ENCODE measurements around the gene FNDC1.
A peak's percentile ranks its signal among the peaks of the same experiment; 100 is the strongest.
"Not testable (repeated sequence)": the region's sequence is repeated elsewhere in the genome, so short reads cannot be mapped to it uniquely, and the experiment has no call there.

FNDC1 gene

DNA sequence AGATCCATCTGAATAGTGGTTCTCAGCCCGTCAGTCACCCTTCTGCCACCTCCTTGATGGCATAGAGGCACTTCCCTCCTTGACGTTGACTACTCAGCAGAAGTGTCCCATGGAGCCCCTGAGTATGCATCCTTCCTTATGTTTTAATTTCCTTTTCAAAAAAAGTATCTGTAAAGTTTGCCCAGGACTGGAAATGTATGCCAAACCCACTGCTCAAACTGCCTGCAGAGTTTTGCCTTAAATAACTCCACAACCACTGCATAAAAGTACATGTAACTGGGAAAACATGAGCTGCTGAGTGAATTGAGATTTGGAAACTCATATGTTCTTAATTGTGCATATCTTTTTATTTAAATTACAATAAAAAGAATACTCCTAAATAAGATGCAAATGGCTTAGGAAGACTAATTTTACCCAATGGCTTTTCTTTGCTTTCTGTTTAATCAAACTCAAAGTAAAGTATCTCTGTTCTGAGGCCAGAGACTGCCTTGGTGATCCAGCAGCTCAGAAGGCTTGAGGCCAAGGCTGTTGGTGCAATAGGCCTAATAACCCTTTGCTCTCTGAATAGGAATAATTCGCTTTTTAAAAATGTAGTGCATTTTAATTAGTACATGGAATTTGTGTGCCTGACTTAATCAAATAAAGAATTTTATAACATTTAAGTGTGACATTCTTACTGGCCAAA, 90.4 kb downstream of the FNDC1 start:
- no peak for DNase-seq (ENCODE audit: low spot score)

DNA sequence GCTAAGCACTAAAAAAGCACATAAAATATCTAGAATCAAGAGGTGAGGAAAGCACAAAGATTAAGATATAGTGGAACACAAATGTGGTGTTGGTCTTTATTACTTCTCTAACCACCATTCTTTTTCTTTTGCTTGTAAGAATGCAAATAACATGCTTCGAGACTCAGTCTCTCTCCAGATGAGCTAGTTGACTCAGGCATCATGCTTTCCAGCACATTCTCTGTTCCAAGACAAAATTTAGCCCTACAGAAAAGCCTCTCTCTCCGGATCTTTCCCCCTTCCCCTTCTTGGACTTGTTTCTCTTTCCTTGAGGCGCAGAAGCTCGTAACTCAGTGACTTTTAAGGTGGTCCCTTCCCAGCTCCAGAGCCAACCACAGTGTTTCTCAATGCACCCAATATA, 91.0 kb downstream of the FNDC1 start:
- no peak for DNase-seq (ENCODE audit: low spot score)

DNA sequence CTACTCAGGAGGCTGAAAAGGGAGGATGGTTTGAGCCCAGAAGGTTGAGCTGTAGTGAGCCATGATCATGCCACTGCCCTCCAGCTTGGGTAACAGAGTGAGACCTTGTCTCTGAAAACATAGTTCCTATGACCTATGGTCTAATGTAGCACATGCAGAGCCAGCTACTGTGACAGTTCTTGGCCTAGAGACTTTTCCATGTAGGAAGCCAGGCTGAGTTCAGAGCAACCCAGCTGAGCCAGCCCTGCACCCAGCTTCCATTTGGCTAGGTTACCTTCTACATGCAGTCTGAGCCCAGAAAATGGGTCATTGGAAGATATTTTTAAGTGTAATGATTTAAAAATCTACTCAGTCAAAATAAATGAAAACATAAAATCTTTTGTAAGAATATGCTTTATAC, 92.8 kb downstream of the FNDC1 start:
- no peak for DNase-seq (ENCODE audit: low spot score)

GRCh38 chr6:159262586-159262985, 93.4 kb downstream of the FNDC1 start:
- no peak for DNase-seq (ENCODE audit: low spot score)

- DNase-seq (ENCODE audit: low spot score) = no peak
Measured at GRCh38 chr6:159267165-159267564, 98.0 kb downstream of the FNDC1 start.

GRCh38 chr6:159268511-159268910, 99.3 kb downstream of the FNDC1 start:
- no peak for DNase-seq (ENCODE audit: low spot score)

- DNase-seq (ENCODE audit: low spot score) = no peak
Measured at GRCh38 chr6:159271257-159271656, 102.1 kb downstream of the FNDC1 start.

DNA sequence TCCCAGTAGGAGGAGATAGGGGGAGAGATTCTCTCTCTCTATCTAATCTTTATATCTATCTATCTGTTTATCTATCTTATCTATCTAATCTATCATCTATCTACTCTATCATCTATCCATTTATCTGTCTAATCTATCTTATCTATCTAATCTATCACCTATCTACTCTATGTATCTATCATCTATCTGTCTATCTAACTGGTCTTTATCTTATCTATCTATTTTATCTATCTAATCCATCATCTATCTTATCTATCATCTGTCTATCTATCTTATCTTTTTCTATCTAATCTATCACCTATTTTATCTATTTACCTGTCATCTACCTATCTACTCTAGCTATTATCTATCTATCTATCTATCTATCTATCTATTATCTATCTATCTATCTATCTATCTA, 109.4 kb downstream of the FNDC1 start:
- DNase-seq (ENCODE audit: low spot score) = no peak

GRCh38 chr6:159279790-159280277, 110.6 kb downstream of the FNDC1 start:
- no peak for DNase-seq (ENCODE audit: low spot score)

- no peak for DNase-seq (ENCODE audit: low spot score)
Measured at GRCh38 chr6:159282421-159282820, 113.2 kb downstream of the FNDC1 start.

- not testable (repeated sequence) for DNase-seq (ENCODE audit: low spot score)
Measured at GRCh38 chr6:159284661-159285060, 115.5 kb downstream of the FNDC1 start.

GRCh38 chr6:159298840-159299239, 129.6 kb downstream of the FNDC1 start:
- DNase-seq (ENCODE audit: low spot score) = no peak

- no peak for DNase-seq (ENCODE audit: low spot score)
Measured at GRCh38 chr6:159299566-159299965, 130.4 kb downstream of the FNDC1 start.

- no peak for DNase-seq (ENCODE audit: low spot score)
Measured at GRCh38 chr6:159301277-159301676, 132.1 kb downstream of the FNDC1 start.

- no peak for DNase-seq (ENCODE audit: low spot score)
Measured at GRCh38 chr6:159301810-159302593, 132.8 kb downstream of the FNDC1 start.

GRCh38 chr6:159302594-159302992, 133.4 kb downstream of the FNDC1 start:
- no peak for DNase-seq (ENCODE audit: low spot score)

GRCh38 chr6:159303159-159303558, 134.0 kb downstream of the FNDC1 start:
- DNase-seq (ENCODE audit: low spot score) = no peak

DNA sequence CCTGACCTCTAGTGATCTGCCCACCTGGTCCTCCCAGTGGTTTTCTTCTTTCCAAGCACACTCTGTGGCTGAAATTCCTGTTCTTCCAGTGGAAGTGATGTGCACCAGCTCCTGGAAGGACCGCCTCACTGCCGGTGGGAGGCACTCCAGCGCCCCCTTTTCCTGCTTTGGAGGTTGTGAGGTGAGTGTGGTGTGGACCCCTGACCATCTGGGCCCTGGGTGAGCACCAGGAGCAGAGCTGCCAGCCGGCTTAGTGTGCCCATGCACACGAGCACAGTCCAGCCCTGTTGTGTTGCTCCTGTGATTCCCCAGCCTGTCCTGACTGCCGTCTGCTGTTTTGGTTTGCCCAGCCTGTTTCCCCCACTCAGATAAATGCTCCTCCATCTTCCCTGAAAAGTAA, 134.6 kb downstream of the FNDC1 start:
- DNase-seq (ENCODE audit: low spot score) = no peak

DNA sequence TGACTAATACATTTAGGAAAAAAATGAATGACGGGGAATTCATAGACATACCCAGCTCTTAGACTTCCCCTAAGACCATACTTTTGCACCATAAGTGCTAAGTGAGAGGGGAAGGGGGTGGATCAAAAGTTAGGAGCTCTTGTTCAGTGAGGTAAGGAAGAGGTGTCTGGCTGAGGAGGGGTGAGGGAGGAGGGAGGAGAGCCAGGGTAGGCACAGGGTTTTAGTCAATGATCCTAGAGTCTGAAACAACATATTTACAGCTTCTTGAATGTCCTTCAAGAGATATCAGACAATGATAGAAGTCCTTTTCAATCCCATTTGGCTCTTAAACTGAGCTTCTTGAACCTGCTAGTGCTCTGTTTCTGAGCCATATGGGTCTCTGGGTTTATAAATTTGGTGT, 135.4 kb downstream of the FNDC1 start:
- no peak for DNase-seq (ENCODE audit: low spot score)

DNA sequence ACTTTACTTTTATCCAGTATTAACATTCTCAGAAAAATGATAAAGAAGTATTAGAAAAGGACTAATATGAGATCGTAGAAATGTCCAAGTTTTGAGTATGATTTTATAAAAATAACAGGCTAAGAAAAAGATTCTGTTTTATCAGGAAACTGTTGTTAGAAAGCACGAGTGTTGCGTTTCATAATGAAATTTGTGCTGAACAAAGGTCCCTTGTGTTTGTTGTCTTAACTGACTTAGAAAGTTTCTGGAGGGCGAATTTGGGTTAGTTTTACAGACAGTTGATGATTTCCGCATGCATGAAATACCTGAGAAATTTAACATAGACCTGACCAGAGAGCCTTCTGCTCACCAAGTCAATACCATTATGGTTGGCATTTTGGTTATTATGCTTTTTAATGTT, 136.0 kb downstream of the FNDC1 start:
- peak; percentile 40 for DNase-seq (ENCODE audit: low spot score)

GRCh38 chr6:159305804-159306537, 136.8 kb downstream of the FNDC1 start:
- DNase-seq (ENCODE audit: low spot score) = no peak

DNA sequence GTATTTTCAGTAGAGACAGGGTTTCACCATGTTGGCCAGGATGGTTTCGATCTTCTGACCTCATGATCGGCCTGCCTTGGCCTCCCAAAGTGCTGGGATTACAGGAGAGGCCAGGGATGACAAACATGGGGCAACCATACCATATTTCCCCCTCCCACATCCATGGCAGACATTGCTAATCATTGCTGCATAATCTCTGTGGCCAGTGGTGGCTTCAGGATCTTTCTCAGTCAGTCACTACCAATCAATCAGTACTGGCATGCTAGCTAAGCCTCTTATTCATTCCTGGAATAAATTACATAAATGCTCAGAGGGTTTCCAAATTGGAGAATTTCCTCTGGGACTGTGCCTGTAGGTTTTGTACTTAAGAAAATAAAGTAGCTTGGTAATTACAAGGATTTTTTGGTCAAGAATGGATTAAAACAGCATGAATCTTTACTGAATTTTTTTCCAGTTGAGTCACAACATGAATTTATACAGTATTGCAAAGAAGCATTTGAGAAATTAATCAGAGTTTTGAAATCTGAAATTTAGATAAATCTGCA, 138.1 kb downstream of the FNDC1 start:
- DNase-seq (ENCODE audit: low spot score) = no peak

DNA sequence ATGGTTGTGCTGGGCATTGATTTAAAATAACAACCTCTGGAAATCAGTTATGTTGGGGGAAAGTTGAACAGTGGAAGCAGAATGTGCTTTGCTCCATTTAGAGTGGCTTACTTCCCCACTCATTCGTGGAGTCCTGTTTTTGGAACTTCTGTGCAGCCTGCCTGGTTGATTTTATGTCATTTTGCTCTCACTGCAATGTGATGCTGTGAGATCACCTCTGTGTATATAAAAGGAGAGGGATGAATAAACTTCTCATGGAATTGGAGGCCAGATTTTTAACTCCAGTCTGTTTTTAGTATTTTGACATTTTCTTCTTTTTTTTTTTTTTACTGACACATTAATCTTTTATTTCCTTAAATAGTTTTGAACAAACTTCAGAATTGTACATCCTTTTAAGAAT, 139.0 kb downstream of the FNDC1 start:
- no peak for DNase-seq (ENCODE audit: low spot score)
